HepG2 (cell line): ENCODE data around the gene MB21D2.

Experiments
- CREM ChIP-seq, 2 experiments: sonication (generic) in 1 of 2; formaldehyde crosslinking in 1 of 2; IDR thresholded peaks; 2 replicates each; pipeline versions ENCODE4 v1.4.0 to v1.6.1; 2016 to 2020; ENCODE audit warnings: antibody characterized with exemption in 1 of 2, mild to moderate bottlenecking in 1 of 2, missing genetic modification reagents in 1 of 2
- EED ChIP-seq: sonication (generic); formaldehyde crosslinking; IDR thresholded peaks from 2 replicates; pipeline ENCODE4 v1.5.0; 2020; ENCODE audit warnings: mild to moderate bottlenecking, missing genetic modification reagents
- IRX3 ChIP-seq: sonication (generic); formaldehyde crosslinking; IDR thresholded peaks from 2 replicates; pipeline ENCODE4 v1.8.1; 2023; ENCODE audit warnings: mild to moderate bottlenecking, low read depth, missing genetic modification reagents, borderline replicate concordance
- RNF219 ChIP-seq: sonication (generic); formaldehyde crosslinking; IDR thresholded peaks from 2 replicates; pipeline ENCODE4 v1.5.0; 2020; ENCODE audit warnings: mild to moderate bottlenecking, missing genetic modification reagents

DNA sequence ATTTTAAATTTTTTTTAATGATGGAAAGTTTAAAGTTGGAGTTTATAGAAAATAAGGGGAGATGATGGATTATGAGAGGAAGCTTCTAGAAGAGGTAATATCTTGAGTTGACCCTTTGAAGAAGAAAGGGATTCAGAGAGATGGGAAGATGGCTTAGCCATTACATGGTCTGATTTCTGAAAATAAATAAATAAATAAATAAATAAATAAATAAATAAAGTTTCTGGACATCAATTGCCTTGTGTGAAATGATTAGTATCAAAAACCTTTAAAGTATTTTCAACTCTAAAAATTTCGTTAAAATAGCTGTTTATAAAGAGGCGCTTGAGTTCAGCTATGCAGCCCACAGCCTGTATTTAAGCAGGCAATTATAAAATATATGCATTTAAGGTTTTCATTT is 93.3 kb downstream of the MB21D2 start:
- TF ChIP-seq RNF219 (CRISPR knock-in tag) (no peak), EED (CRISPR knock-in tag) (no peak), CREM (IDR thresholded peaks at IDR 0.05) (no peak), CREM (CRISPR knock-in tag; IDR thresholded peaks at IDR 0.05) (no peak), IRX3 (no peak)
